IMR-90 (cell line): Measurements from ENCODE around the gene HPCAL4.

ENCODE experiments used
- BHLHE40 ChIP-seq: fragments of 150-350 bp; IDR thresholded peaks from 2 replicates; pipeline ENCODE4 v1.6.1; 2016; ENCODE audit warnings: mild to moderate bottlenecking, low read depth, low read length
- POLR2A ChIP-seq: IDR thresholded peaks from 2 replicates; pipeline ENCODE4 v1.6.1; 2012; ENCODE audit warnings: mild to moderate bottlenecking, low read depth, low read length
- RAD21 ChIP-seq: IDR thresholded peaks from 2 replicates; pipeline ENCODE4 v1.6.1; 2012; ENCODE audit warnings: low read length, improper control_type of control experiment
- SMC3 ChIP-seq: fragments of 150-350 bp; IDR thresholded peaks from 2 replicates; pipeline ENCODE4 v1.6.1; 2016; ENCODE audit warnings: low read depth, mild to moderate bottlenecking, antibody characterized with exemption, low read length, moderate library complexity
- TF ChIP-seq, protein P1 (sequence below): conservative IDR thresholded peaks from 2 replicates; pipeline ENCODE4 v1.5.1; 2012; ENCODE audit warnings: mild to moderate bottlenecking, low read depth, low read length, improper control_type of control experiment
- TF ChIP-seq, protein P2 (sequence below): fragments of 150-350 bp; IDR thresholded peaks from 2 replicates; pipeline ENCODE4 v1.6.1; 2017; ENCODE audit warnings: mild to moderate bottlenecking, antibody characterized with exemption, low read length, low read depth
- TF ChIP-seq, protein P3 (sequence below): fragments of 150-350 bp; IDR thresholded peaks from 2 replicates; pipeline ENCODE4 v1.6.1; 2016; ENCODE audit warnings: low read depth, mild to moderate bottlenecking, low read length, moderate library complexity, borderline replicate concordance

DNA sequence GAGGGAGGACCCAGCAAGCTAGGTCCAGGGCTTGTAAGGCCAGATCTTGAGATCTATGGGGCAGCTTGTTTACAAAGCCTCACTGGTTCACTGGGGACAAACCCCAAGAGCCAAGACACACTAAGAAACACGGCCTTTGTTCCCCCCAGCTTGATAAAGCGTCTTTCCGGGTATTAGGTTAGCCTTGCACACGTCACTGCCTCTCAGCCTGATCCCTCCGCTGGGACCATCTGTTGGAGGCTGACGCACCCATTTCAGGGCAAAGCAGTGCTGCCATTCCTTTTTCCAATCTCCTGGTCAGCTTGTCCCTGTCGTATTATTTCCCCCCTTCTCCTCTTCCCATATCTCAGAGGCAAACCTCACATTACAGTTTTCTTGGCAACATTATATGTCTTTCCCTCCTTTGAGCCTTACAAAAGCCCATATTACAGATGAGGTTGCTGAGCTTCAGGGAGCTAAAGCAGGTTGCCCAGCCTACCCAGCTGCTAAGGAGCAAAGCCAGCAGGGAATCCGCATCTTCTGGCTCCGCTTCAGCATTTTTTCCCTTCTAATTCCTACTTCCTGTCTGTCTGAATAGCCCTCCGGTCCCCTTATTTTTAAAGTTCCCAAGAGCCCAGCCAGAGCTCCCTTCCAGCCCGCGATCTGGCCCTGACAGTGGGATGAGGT lies 55.9 kb downstream of the HPCAL4 start:
- TF ChIP-seq SMC3, result no peak
- TF ChIP-seq RAD21, result no peak
- TF ChIP-seq, protein P1, sequence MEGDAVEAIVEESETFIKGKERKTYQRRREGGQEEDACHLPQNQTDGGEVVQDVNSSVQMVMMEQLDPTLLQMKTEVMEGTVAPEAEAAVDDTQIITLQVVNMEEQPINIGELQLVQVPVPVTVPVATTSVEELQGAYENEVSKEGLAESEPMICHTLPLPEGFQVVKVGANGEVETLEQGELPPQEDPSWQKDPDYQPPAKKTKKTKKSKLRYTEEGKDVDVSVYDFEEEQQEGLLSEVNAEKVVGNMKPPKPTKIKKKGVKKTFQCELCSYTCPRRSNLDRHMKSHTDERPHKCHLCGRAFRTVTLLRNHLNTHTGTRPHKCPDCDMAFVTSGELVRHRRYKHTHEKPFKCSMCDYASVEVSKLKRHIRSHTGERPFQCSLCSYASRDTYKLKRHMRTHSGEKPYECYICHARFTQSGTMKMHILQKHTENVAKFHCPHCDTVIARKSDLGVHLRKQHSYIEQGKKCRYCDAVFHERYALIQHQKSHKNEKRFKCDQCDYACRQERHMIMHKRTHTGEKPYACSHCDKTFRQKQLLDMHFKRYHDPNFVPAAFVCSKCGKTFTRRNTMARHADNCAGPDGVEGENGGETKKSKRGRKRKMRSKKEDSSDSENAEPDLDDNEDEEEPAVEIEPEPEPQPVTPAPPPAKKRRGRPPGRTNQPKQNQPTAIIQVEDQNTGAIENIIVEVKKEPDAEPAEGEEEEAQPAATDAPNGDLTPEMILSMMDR, result no peak
- no peak for TF ChIP-seq POLR2A
- TF ChIP-seq, protein P2, sequence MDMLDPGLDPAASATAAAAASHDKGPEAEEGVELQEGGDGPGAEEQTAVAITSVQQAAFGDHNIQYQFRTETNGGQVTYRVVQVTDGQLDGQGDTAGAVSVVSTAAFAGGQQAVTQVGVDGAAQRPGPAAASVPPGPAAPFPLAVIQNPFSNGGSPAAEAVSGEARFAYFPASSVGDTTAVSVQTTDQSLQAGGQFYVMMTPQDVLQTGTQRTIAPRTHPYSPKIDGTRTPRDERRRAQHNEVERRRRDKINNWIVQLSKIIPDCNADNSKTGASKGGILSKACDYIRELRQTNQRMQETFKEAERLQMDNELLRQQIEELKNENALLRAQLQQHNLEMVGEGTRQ, result no peak
- TF ChIP-seq, protein P3, sequence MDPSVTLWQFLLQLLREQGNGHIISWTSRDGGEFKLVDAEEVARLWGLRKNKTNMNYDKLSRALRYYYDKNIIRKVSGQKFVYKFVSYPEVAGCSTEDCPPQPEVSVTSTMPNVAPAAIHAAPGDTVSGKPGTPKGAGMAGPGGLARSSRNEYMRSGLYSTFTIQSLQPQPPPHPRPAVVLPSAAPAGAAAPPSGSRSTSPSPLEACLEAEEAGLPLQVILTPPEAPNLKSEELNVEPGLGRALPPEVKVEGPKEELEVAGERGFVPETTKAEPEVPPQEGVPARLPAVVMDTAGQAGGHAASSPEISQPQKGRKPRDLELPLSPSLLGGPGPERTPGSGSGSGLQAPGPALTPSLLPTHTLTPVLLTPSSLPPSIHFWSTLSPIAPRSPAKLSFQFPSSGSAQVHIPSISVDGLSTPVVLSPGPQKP, result no peak
- TF ChIP-seq BHLHE40, result no peak
